HCT116 (cell line): ENCODE measurements around the gene FKBP1C.

Source experiments
- CTCF ChIP-seq, 3 experiments: fragments of 200-600 bp in 1 of 3; sonication (generic) in 1 of 3; IDR thresholded peaks in 2 of 3; conservative IDR thresholded peaks in 1 of 3; 2 replicates each; pipeline ENCODE4 v1.5.1; 2012 to 2017; ENCODE audit warnings: low read depth in 2 of 3, low read length in 2 of 3, antibody characterized with exemption in 1 of 3, borderline replicate concordance in 1 of 3, control low read depth in 1 of 3, mild to moderate bottlenecking in 1 of 3, mixed read lengths in 1 of 3, mixed run types in 1 of 3, moderate library complexity in 1 of 3; ENCODE audit not compliant: insufficient read depth in 1 of 3
- EZH2phosphoT487 ChIP-seq: fragments of 200-600 bp; IDR thresholded peaks from 2 replicates; pipeline ENCODE4 v1.6.1; 2018; ENCODE audit warnings: antibody characterized with exemption, borderline replicate concordance
- POLR2A ChIP-seq: IDR thresholded peaks from 2 replicates; pipeline ENCODE4 v1.7.0; 2011; ENCODE audit warnings: borderline replicate concordance; ENCODE audit not compliant: insufficient read depth, insufficient read length; ENCODE audit errors: extremely low read depth

- TF ChIP-seq POLR2A (no peak), EZH2phosphoT487 (no peak), CTCF (IDR thresholded peaks at IDR 0.05 in 2 of 3, conservative IDR thresholded peaks at IDR 0.05 in 1 of 3; ENCODE audit: borderline replicate concordance in 1 of 3, insufficient read depth in 1 of 3, low read depth in 2 of 3, low read length in 2 of 3) (no peak)
Measured at GRCh38 chr6:63246581-63246980, 35.3 kb downstream of the FKBP1C start.
